ENCODE results near the gene NPR1.

NPR1 gene

GRCh38 chr1:153643100-153643499, 35.4 kb upstream of the NPR1 start:
- TF ChIP-seq, protein P1, sequence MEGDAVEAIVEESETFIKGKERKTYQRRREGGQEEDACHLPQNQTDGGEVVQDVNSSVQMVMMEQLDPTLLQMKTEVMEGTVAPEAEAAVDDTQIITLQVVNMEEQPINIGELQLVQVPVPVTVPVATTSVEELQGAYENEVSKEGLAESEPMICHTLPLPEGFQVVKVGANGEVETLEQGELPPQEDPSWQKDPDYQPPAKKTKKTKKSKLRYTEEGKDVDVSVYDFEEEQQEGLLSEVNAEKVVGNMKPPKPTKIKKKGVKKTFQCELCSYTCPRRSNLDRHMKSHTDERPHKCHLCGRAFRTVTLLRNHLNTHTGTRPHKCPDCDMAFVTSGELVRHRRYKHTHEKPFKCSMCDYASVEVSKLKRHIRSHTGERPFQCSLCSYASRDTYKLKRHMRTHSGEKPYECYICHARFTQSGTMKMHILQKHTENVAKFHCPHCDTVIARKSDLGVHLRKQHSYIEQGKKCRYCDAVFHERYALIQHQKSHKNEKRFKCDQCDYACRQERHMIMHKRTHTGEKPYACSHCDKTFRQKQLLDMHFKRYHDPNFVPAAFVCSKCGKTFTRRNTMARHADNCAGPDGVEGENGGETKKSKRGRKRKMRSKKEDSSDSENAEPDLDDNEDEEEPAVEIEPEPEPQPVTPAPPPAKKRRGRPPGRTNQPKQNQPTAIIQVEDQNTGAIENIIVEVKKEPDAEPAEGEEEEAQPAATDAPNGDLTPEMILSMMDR (conservative IDR thresholded peaks at IDR 0.05) = no peak
- no peak for TF ChIP-seq ZFX (IDR thresholded peaks at IDR 0.05)
- no peak overlapping the region for H3K27ac ChIP-seq

DNA sequence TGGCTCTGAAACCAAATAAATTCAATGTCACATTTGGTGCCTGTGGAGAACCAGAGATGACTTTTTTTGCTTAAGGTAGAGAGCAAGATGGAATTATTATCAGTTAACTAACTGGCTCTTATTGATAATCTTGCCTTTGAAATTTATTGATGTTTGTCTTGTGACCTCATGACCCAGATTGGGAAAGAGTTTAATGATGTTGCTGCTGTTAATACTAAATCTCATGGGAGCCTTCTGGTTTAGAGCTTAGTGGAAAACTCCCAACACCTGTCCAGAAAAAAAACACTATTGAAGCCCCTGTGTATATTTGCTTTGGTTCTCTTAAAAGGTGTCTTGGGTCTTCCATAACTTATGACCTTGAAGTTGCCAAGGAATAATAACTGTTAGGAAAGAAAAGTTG, 34.7 kb upstream of the NPR1 start:
- TF ChIP-seq ZFX (IDR thresholded peaks at IDR 0.05) = no peak
- TF ChIP-seq, protein P1 (conservative IDR thresholded peaks at IDR 0.05) = no peak
- H3K27ac ChIP-seq = no peak overlapping the region

DNA sequence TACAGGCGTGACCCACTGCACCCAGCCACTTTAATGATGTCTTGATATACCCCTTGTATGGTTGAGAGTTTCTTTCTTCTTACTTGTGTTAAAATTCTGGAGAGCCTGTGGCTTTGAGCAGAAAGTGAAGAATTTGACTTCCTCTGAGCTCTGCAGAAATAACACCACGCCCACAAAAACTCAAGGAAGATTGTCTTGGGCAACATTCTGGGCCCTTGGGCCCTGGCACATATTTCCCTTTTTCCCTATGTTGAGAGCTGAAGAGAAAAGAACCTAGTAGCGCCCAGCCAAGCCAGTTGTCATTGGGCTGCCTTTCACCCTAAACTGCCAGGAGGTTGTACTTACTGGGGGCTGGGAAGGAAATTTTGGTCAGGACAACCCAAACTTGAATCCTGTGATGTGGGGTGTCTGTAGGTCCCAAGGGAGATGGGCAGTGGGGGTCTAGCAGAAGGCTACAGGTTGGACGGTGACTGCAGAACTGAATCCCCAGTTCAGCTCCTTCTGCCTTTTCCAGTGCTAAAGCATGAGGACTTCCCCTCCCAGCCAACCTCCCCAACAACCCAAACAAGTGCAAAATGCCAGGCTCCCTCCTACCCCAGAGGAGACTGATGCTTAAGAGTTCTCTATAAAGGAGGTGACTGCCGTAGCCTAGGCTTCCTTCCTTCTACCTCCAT, 31.7 kb upstream of the NPR1 start:
- no peak overlapping the region for H3K27ac ChIP-seq
- no peak for TF ChIP-seq ZFX (IDR thresholded peaks at IDR 0.05)
- TF ChIP-seq, protein P1 (conservative IDR thresholded peaks at IDR 0.05) = no peak

- H3K27ac ChIP-seq = no peak overlapping the region
- TF ChIP-seq, protein P1 (conservative IDR thresholded peaks at IDR 0.05) = no peak
- no peak for TF ChIP-seq ZFX (IDR thresholded peaks at IDR 0.05)
Measured at GRCh38 chr1:153647346-153647714, 31.2 kb upstream of the NPR1 start.

GRCh38 chr1:153648000-153648643, 30.4 kb upstream of the NPR1 start:
- H3K27ac ChIP-seq = peak overlapping the region; percentile 73
- no peak for TF ChIP-seq ZFX (IDR thresholded peaks at IDR 0.05)
- TF ChIP-seq, protein P1 (conservative IDR thresholded peaks at IDR 0.05) = no peak

DNA sequence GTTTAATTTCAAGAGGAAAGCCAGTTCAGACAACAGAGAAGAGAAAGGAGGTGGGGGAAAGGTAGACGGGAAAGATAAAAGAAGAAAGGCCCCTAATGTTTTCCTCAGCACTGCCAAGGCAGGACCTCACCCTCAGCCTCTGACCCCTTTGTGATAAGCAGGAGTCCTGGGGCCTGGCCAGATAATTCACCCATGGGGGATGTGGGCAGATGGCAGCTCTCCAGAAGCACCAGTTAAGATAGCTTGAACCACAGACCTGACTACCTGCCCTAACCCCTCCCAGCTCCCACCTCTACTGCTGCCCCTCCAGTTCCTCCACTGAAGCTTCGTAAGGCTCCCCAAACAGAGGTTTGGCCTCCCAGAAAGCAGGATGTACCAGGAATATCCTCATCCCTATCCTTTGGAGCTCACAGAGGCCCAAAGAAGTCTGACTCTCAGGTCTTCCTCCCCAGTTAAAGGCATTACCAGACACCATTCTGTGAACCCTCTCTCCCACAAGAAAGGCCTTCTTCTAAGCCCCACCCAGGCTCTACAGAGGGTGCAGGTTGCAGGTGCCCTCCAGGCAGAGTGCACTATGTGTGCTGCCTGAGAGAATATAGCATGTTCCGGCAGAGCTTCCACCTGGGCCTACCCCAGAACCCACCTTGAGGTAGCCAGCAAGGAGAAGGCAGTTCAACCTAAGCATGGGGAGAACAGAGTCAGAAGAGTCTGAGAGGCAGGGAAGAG, 29.2 kb upstream of the NPR1 start:
- peak overlapping the region; percentile 73 for H3K27ac ChIP-seq
- TF ChIP-seq, protein P1 (conservative IDR thresholded peaks at IDR 0.05) = no peak

DNA sequence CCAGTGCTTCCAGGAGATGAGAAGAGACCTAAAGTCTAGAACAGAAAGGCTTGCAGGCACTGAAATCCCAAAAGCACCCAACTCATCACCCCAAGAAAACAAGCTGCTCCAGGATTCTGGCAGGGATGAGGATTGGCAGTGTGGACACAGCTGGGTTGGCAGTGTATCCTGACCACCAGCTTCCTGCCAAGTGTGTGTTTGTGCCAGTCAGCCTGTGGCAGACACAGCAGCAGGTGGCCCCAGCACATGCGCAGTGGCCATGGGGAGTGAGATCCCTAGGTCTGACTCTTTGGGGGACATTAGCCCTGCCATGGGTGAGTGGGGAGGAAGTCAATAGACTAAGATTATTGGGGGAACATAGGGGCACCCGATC, 28.6 kb upstream of the NPR1 start:
- peak overlapping the region; percentile 73 for H3K27ac ChIP-seq
- TF ChIP-seq, protein P1 (conservative IDR thresholded peaks at IDR 0.05) = no peak
- TF ChIP-seq ZFX (IDR thresholded peaks at IDR 0.05) = no peak

All from C4-2B (cell line).